ENCODE data around the gene PRRC2A.

Gene PRRC2A

DNA sequence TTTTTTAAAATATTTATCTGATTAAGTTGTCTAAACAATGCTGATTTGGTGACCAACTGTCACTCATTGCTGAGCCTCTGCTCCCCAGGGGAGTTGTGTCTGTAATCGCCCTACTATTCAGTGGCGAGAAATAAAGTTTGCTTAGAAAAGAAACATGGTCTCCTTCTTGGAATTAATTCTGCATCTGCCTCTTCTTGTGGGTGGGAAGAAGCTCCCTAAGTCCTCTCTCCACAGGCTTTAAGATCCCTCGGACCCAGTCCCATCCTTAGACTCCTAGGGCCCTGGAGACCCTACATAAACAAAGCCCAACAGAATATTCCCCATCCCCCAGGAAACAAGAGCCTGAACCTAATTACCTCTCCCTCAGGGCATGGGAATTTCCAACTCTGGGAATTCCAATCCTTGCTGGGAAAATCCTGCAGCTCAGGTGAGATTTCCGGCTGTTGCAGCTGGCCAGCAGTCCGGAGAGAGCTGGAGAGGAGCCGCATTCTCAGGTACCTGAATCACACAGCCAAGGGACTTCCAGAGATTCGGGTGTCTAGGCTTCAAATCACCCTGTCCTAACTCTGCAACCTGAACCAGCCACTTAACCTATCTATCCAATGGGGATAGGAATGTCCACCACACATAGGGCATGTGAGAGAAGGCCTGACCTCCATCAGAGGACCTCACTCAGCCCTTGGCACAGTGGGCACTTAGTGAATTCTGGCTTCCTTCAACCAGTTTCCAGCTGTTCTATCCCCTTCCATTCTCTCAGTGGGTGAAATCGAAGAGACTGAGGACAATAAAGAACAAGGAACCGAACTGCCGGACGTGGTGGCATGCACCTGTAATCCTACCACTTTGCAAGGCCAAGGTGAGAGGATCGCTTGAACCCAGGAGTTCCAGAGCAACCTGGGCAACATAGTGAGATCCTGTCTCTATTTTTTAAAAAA lies 42.1 kb upstream of the PRRC2A start:
- H3K4me1 ChIP-seq (ENCODE audit: control insufficient read depth, insufficient read depth, low read length), result peaks cover 12% of the 10 kb centered on the region
- H3K4me2 ChIP-seq (ENCODE audit: low read length), result no peak overlapping the region
- no peak overlapping the region for H3K9ac ChIP-seq (ENCODE audit: low read depth, low read length)
- no peaks in the 10 kb centered on the region for H3K9me3 ChIP-seq (replicated peaks; ENCODE audit: low read length)
- H3K36me3 ChIP-seq (ENCODE audit: insufficient read depth, low read length), result no peaks in the 10 kb centered on the region
- no peak overlapping the region for H3K4me3 ChIP-seq (ENCODE audit: low read length)
- H3K27me3 ChIP-seq (ENCODE audit: control insufficient read depth, insufficient read depth, low read length), result peaks cover 12% of the 10 kb centered on the region

DNA sequence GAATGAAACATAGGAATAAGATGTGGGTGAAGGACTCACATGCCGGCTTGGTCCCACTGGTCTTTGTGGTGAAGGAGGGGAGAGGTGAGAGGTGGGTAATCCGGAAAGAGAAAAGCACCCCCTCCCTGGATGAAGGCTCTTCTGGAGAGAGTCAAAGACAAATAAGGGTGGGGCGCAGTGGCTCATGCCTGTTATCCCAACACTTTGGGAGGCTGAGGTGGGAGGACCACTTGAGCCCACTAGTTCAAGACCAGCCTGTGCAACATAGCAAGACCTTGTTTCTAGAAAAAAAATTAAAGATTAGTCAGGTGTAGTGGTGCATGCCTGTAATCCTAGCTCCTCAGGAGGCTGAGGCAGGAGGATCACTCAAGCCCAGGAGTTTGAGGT lies 41.4 kb upstream of the PRRC2A start:
- Histone ChIP-seq H3K4me1 (ENCODE audit: control insufficient read depth, insufficient read depth, low read length) (peaks cover 12% of the 10 kb centered on the region), H3K9me3 (replicated peaks; ENCODE audit: low read length) (no peaks in the 10 kb centered on the region), H3K9ac (ENCODE audit: low read depth, low read length) (no peak overlapping the region), H3K36me3 (ENCODE audit: insufficient read depth, low read length) (no peaks in the 10 kb centered on the region), H3K4me3 (ENCODE audit: low read length) (no peak overlapping the region), H3K27me3 (ENCODE audit: control insufficient read depth, insufficient read depth, low read length) (peaks cover 12% of the 10 kb centered on the region), H3K4me2 (ENCODE audit: low read length) (no peak overlapping the region)

DNA sequence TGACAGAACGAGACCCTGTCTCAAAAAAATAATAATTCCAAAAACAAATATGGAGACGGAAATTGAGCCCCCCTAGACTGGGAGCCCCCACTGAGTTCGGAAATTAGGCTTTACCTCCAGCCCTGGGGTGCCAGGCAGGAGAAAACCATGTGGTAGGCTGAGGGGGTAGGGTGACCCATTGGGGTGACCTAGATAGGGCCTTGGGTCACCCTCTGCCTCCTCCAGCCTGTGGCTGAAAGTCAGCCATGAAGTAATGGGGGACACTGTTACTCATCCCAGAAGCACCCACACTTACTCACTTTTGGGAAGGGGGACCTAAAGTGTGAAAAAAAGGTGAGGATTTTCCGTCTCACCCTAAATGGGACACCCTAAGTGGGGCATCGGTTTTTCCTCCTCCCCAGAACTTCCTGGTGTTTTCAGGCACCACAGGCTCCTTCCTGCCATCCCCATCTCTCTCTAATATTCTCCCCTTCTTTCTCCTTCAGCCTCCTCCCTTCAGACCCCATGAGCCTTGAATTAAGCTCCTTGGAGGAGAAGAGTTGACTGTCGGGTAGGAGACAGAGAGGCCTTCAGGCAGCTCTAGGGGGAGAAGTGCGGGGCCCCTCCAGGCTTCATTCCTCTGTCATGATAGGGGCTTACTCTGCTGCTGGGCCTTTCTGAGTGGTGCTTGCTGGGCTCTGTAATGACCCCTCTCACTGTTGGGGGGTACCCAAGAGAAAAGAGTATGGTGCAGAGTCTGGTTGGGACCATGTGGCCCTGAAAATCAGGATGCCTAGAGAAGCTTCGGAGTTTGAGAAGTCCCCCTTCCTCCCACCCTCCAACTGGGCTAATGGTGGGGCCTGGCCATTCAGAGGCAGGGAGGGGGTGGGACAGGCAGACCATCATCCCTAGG lies 40.7 kb upstream of the PRRC2A start:
- H3K9ac ChIP-seq (ENCODE audit: low read depth, low read length), result no peak overlapping the region
- H3K36me3 ChIP-seq (ENCODE audit: insufficient read depth, low read length), result no peaks in the 10 kb centered on the region
- no peak overlapping the region for H3K4me2 ChIP-seq (ENCODE audit: low read length)
- H3K27me3 ChIP-seq (ENCODE audit: control insufficient read depth, insufficient read depth, low read length), result peaks cover 11% of the 10 kb centered on the region
- H3K9me3 ChIP-seq (replicated peaks; ENCODE audit: low read length), result no peaks in the 10 kb centered on the region
- H3K4me1 ChIP-seq (ENCODE audit: control insufficient read depth, insufficient read depth, low read length), result peaks cover 12% of the 10 kb centered on the region
- no peak overlapping the region for H3K4me3 ChIP-seq (ENCODE audit: low read length)

DNA sequence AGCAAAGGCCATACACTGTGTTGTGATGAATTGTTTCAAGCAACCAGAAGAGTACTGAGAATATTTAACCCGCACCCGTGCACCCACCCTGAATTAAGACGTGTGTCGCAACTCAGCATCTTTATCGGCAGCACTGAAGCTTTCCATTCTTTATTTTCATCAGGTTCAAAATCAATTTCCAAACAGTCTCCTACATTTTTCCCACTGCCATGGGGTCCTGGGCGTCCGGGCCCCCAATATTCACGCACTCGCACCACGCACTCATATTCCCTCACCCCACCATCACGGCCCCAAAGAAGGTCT lies 40.1 kb upstream of the PRRC2A start:
- Histone ChIP-seq H3K36me3 (ENCODE audit: insufficient read depth, low read length) (no peaks in the 10 kb centered on the region), H3K9ac (ENCODE audit: low read depth, low read length) (peak overlapping the region; percentile 77), H3K4me1 (ENCODE audit: control insufficient read depth, insufficient read depth, low read length) (peaks cover 9% of the 10 kb centered on the region), H3K4me3 (ENCODE audit: low read length) (peak overlapping the region; percentile 78), H3K27me3 (ENCODE audit: control insufficient read depth, insufficient read depth, low read length) (peaks cover 5% of the 10 kb centered on the region), H3K9me3 (replicated peaks; ENCODE audit: low read length) (no peaks in the 10 kb centered on the region), H3K4me2 (ENCODE audit: low read length) (peak overlapping the region; percentile 86)

DNA sequence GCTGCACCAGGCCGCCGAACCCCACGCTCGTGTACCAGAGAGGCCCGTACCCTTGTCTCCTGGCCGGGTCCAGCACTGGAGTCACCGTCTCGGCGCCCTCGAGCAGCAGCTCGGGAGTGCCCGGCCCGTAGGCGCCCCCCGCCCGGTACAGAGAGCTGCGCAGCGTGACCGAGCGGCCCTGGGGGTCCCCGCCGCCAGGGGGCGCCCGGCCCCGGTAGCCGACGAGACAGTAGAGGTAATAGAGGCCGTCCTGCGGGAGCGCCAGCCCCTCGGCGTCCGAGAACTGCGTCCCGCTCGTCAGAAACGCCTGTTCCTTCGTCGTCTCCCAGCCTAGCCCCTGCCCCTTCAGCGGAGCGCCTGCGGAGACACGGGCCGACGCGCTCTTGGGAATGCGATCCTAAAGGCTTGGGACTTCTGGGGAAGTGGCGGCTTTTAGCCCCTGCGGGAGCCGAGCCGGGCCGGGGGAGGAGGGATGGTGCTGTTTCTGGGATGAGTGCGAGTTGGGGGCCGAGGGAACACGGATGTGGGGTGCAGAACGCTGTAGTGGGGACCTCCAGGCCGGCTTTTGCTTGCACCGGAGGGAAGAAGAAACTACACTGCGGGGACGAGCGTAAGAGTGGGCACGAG lies 39.6 kb upstream of the PRRC2A start:
- peak overlapping the region; percentile 86 for H3K4me2 ChIP-seq (ENCODE audit: low read length)
- H3K9ac ChIP-seq (ENCODE audit: low read depth, low read length), result peak overlapping the region; percentile 77
- H3K4me3 ChIP-seq (ENCODE audit: low read length), result peak overlapping the region; percentile 78
- peaks cover under 1% of the 10 kb centered on the region for H3K27me3 ChIP-seq (ENCODE audit: control insufficient read depth, insufficient read depth, low read length)
- peaks cover 8% of the 10 kb centered on the region for H3K4me1 ChIP-seq (ENCODE audit: control insufficient read depth, insufficient read depth, low read length)
- H3K9me3 ChIP-seq (replicated peaks; ENCODE audit: low read length), result no peaks in the 10 kb centered on the region
- no peaks in the 10 kb centered on the region for H3K36me3 ChIP-seq (ENCODE audit: insufficient read depth, low read length)

DNA sequence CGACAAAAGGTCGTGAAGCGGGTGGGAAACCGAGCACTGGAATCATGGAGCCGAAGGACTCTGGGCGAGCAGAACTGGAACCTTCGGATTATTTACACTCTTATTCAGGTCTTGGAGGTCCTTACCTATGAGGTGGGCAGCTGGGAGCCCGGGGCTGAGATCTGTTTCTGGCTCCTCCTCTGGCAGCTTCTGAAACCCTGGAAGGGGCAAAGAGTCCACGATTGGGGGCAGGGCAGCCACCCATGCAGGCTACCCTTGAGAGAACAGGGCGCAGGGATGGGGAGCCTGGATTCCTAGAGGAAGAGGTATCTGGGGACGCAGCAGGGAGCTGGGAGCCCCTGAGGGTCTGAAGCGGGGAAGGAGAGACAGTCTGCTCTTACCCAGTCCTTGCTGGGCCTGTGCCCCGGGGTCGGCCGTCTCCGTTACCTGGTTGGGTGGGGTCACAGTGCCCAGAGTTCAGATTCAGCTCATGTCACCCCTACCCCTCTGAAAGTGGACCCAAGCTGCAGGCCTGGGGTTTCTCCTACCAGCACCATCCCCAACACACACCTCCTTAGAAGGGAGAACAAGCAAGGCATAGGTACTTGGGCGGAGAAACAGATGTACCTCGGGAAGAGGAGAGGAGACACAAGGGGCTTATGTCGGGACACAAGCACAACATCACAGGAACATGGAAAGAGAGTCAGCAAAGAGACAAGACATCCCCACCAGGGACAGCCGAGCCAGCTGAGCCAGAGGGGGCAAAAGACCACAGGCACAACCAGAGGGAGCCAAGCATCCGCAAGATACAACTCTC lies 38.9 kb upstream of the PRRC2A start:
- no peaks in the 10 kb centered on the region for H3K36me3 ChIP-seq (ENCODE audit: insufficient read depth, low read length)
- peak overlapping the region; percentile 78 for H3K4me3 ChIP-seq (ENCODE audit: low read length)
- peak overlapping the region; percentile 86 for H3K4me2 ChIP-seq (ENCODE audit: low read length)
- H3K4me1 ChIP-seq (ENCODE audit: control insufficient read depth, insufficient read depth, low read length), result peaks cover 8% of the 10 kb centered on the region
- no peaks in the 10 kb centered on the region for H3K27me3 ChIP-seq (ENCODE audit: control insufficient read depth, insufficient read depth, low read length)
- peak overlapping the region; percentile 77 for H3K9ac ChIP-seq (ENCODE audit: low read depth, low read length)
- no peaks in the 10 kb centered on the region for H3K9me3 ChIP-seq (replicated peaks; ENCODE audit: low read length)

DNA sequence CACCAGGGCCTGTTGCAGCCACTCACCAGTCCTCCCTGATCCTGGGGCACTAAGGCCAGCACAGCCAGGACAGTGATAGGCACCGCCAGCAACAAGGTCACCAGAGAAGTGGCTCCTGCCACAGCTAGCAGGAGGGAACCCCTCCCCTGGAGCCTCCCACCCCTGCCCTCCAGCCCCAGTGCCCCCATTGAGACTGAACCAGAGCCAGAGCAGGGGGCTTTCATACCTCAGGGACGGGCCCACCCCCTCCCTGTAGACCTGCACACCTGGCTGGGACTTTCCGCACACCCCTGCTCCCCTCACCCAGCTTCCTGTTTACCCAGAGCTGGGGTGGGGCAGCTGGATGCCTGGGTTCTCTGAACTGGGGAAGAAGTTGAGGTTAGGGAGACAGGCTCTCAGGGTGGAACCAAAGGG lies 38.3 kb upstream of the PRRC2A start, which contains the start of gene LTB:
Gene LTB (minus strand): TSS at position 195 of the 414 bp plus-strand sequence. CDS start 7 bp downstream, at position 188.
- Histone ChIP-seq H3K4me2 (ENCODE audit: low read length) (peak within 1 kb of the TSS; percentile 86), H3K27me3 (ENCODE audit: control insufficient read depth, insufficient read depth, low read length) (no peaks in the 10 kb centered on the region), H3K4me3 (ENCODE audit: low read length) (peak within 1 kb of the TSS; percentile 78), H3K9me3 (replicated peaks; ENCODE audit: low read length) (no peaks in the 10 kb centered on the region), H3K36me3 (ENCODE audit: insufficient read depth, low read length) (no peaks in the 10 kb centered on the region), H3K9ac (ENCODE audit: low read depth, low read length) (peak within 1 kb of the TSS; percentile 77), H3K4me1 (ENCODE audit: control insufficient read depth, insufficient read depth, low read length) (peaks cover 8% of the 10 kb centered on the region)

DNA sequence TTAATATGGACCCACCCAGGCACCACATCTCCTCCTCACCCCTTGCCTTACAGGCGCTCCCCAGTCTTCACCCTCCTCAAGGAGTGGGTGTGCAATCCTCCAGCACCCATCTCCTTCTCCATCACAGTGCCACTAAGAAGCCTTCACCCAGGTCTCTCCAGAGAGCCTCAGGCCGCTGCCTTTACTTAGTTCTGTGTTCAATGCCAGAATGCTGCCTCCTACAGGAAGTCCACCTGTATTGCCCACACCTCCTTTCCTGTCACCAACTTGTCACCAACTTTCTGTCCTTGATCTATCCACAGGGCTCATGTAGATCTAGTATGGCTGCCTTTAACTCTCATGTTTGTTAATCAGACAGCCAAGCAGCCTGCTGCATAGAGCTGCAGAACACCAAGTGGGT lies 35.0 kb upstream of the PRRC2A start:
- Histone ChIP-seq H3K36me3 (ENCODE audit: insufficient read depth, low read length) (no peaks in the 10 kb centered on the region), H3K9ac (ENCODE audit: low read depth, low read length) (no peak overlapping the region), H3K9me3 (replicated peaks; ENCODE audit: low read length) (no peaks in the 10 kb centered on the region), H3K27me3 (ENCODE audit: control insufficient read depth, insufficient read depth, low read length) (no peaks in the 10 kb centered on the region), H3K4me3 (ENCODE audit: low read length) (no peak overlapping the region), H3K4me2 (ENCODE audit: low read length) (no peak overlapping the region), H3K4me1 (ENCODE audit: control insufficient read depth, insufficient read depth, low read length) (peaks cover 12% of the 10 kb centered on the region)

DNA sequence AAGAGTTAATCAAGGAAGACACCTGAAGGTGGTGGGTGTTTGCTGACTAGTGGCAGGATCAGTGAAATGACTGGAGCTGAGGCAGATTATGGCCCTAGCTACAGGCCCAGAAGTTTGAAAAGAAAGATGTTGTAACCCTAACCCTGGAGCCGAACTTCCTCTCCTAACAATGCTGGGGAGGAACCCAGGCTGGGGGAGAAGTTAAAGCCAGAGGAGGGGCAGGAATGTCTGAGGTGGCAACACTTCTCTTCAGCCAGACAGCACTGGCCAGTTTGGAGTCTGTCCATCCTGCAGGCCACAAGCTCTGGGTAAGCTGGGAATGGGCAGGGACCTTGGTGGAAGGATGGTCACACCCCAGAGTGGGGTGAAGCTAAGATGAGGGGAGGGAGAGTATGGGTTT lies 34.5 kb upstream of the PRRC2A start, which contains the start of gene LST1:
Gene LST1 (plus strand): TSS at position 270 of the 400 bp plus-strand sequence. CDS start 1,023 bp downstream, outside the sequence.
- H3K27me3 ChIP-seq (ENCODE audit: control insufficient read depth, insufficient read depth, low read length), result no peaks in the 10 kb centered on the region
- H3K4me2 ChIP-seq (ENCODE audit: low read length), result no peak within 1 kb of the TSS
- H3K4me3 ChIP-seq (ENCODE audit: low read length), result no peak within 1 kb of the TSS
- no peaks in the 10 kb centered on the region for H3K36me3 ChIP-seq (ENCODE audit: insufficient read depth, low read length)
- H3K9me3 ChIP-seq (replicated peaks; ENCODE audit: low read length), result no peaks in the 10 kb centered on the region
- H3K4me1 ChIP-seq (ENCODE audit: control insufficient read depth, insufficient read depth, low read length), result peaks cover 12% of the 10 kb centered on the region
- H3K9ac ChIP-seq (ENCODE audit: low read depth, low read length), result no peak within 1 kb of the TSS

DNA sequence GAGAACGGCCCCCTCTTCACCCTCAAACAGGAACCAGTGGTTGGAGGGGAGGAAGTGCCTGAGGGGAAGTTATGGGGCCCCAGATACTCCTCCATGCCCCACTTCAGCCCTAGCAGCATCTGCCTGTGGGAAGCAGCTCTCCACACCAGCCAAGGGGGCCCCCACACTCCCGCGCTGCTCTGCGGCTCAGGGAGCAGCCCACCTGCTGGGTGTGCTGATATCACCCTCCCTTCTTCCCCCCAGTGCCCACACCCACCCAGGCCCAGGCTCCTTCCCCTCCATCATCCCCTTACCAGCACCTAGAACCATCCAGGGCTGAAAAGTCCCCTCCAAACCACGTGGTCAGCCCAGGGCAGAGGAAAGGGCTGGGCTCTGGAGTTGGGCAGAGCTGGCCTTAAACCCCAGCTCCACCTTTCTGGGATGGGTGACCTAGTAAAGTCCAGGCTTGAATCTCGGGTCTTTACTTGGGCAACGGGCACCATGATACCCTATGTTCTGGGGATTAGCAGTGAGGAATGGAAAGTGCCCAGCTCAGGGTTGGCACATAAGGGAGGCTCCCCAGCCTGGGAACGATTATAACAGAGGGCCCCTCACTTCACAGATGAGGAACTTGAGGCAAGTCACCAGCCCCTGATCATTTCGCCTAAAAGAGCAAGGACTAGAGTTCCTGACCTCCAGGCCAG lies 33.8 kb upstream of the PRRC2A start:
- H3K36me3 ChIP-seq (ENCODE audit: insufficient read depth, low read length), result no peaks in the 10 kb centered on the region
- no peaks in the 10 kb centered on the region for H3K9me3 ChIP-seq (replicated peaks; ENCODE audit: low read length)
- H3K27me3 ChIP-seq (ENCODE audit: control insufficient read depth, insufficient read depth, low read length), result no peaks in the 10 kb centered on the region
- no peak overlapping the region for H3K4me3 ChIP-seq (ENCODE audit: low read length)
- no peak overlapping the region for H3K9ac ChIP-seq (ENCODE audit: low read depth, low read length)
- peaks cover 7% of the 10 kb centered on the region for H3K4me1 ChIP-seq (ENCODE audit: control insufficient read depth, insufficient read depth, low read length)
- H3K4me2 ChIP-seq (ENCODE audit: low read length), result no peak overlapping the region
